NCI-H1436 treated with DMSO at 0.1 percent for 48 hours (cell line): Measurements from ENCODE around the gene BLACAT1.
"Not testable (repeated sequence)": the region's sequence is repeated elsewhere in the genome, so short reads cannot be mapped to it uniquely, and the experiment has no call there.

Experiments used
- DNase-seq: peaks from one replicate; lab custom pipeline; 2025; lab: John Stamatoyannopoulos, UW

Gene BLACAT1

GRCh38 chr1:205484985-205485967 lies 29.4 kb upstream of the BLACAT1 start:
- peak; percentile 55 for DNase-seq

- no peak for DNase-seq
Measured at GRCh38 chr1:205483372-205483771, 27.5 kb upstream of the BLACAT1 start.

GRCh38 chr1:205482587-205482986 lies 26.7 kb upstream of the BLACAT1 start:
- not testable (repeated sequence) for DNase-seq

- DNase-seq: no peak
Measured at GRCh38 chr1:205481629-205482151, 25.8 kb upstream of the BLACAT1 start.

- DNase-seq: no peak
Measured at GRCh38 chr1:205481218-205481617, 25.4 kb upstream of the BLACAT1 start.

- no peak for DNase-seq
Measured at GRCh38 chr1:205480349-205480985, 24.6 kb upstream of the BLACAT1 start.

- DNase-seq: not testable (repeated sequence)
Measured at GRCh38 chr1:205478985-205479384, 23.1 kb upstream of the BLACAT1 start.

- peak; percentile 51 for DNase-seq
Measured at GRCh38 chr1:205477759-205478247, 22.0 kb upstream of the BLACAT1 start.

- no peak for DNase-seq
Measured at GRCh38 chr1:205477121-205477758, 21.4 kb upstream of the BLACAT1 start.

- no peak for DNase-seq
Measured at GRCh38 chr1:205476648-205477047, 20.8 kb upstream of the BLACAT1 start.

- DNase-seq: no peak
Measured at GRCh38 chr1:205475855-205476254, 20.0 kb upstream of the BLACAT1 start.

- DNase-seq: no peak
Measured at GRCh38 chr1:205474571-205474970, 18.7 kb upstream of the BLACAT1 start.

GRCh38 chr1:205473966-205474365 lies 18.1 kb upstream of the BLACAT1 start:
- DNase-seq: no peak

- DNase-seq: no peak
Measured at GRCh38 chr1:205473475-205473874, 17.6 kb upstream of the BLACAT1 start.

GRCh38 chr1:205472737-205473441 lies 17.0 kb upstream of the BLACAT1 start:
- DNase-seq: no peak

- no peak for DNase-seq
Measured at GRCh38 chr1:205470131-205470530, 14.3 kb upstream of the BLACAT1 start.

- no peak for DNase-seq
Measured at GRCh38 chr1:205466595-205467220, 10.9 kb upstream of the BLACAT1 start.

GRCh38 chr1:205465392-205465791 lies 9.5 kb upstream of the BLACAT1 start:
- DNase-seq: no peak

GRCh38 chr1:205458777-205459566 lies 3.1 kb upstream of the BLACAT1 start:
- no peak for DNase-seq
